ENCODE results near the gene KLHDC4. TPM values are rescaled to one million over a fixed set of nuclear protein-coding genes. Genes with fewer than 3 reads are reported as not detected.

KLHDC4 gene
- total and polyA plus RNA-seq, 9 donors, result 16.2 to 35.9 (median 26.2) TPM

DNA sequence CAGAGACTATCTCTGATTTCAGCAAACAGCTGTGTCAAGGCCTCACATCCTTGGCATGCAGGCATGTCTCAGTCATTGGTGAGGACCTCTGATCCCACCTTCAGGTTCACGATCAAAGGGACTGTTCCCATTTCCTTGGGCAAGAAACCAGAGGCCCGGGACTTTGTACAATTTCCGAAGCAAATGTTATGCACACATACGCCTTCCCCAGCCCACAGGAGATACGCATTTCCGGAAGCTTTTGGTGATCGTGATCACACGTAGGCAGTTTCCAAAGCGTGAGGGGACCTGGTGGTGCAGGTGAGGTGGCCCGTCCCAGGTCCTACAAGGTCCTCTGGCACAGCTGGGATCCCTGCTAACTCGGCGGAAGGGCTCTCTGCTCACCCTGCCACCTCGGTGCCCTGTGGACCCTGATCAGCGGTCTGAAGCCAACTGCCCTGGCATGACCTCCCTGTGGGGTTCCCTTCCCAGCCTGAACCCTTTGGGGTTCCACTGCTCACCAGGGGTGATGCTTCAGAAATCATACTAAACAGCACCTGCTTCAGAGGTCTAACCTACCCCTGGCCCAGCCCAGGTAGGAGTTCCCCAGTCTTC lies 28.8 kb upstream of the KLHDC4 start:
- intact Hi-C loops (cut with DNase I), result no loop called here

DNA sequence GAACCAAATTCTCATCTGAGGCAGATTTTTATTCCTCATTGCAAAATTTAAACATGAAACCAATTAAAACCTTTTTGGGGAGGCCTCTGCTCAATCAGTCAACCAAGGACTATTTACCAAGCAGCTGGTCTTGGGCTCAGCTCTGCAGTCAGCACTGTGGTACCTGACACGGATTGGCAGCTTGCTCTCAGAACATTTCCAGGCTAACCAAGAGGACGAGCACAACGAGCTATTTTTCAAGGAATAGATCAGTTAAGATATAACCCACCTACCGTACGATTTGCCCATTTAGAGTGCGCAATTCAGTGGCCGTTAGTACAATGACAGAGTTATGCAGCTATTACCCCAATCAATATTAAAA lies 26.4 kb upstream of the KLHDC4 start:
- Histone ChIP-seq H3K4me1 (ENCODE audit: insufficient read depth) (peaks cover 2% of the 10 kb centered on the region), H3K27me3 (no peaks in the 10 kb centered on the region), H3K4me3 (no peak overlapping the region), H3K36me3 (no peaks in the 10 kb centered on the region), H3K9me3 (no peaks in the 10 kb centered on the region), H3K27ac (no peak overlapping the region)
- intact Hi-C loops (cut with DNase I), result no loop called here
- 89 to 93% (median 91%) methylated on average over 7 of the region's 7 CpGs for WGBS, 3 donors
- TF ChIP-seq CTCF (IDR thresholded peaks at IDR 0.05) (no peak), POLR2A (IDR thresholded peaks at IDR 0.05) (no peak), EP300 (IDR thresholded peaks at IDR 0.05) (no peak)
- no peak for DNase-seq

More for the DNA sequence above, 28.8 kb upstream of the KLHDC4 start:
- Histone ChIP-seq H3K4me1 (ENCODE audit: insufficient read depth) (peaks cover 2% of the 10 kb centered on the region), H3K36me3 (no peaks in the 10 kb centered on the region), H3K27ac (no peak overlapping the region), H3K4me3 (no peak overlapping the region), H3K9me3 (no peaks in the 10 kb centered on the region), H3K27me3 (no peaks in the 10 kb centered on the region)
- WGBS, 3 donors, result 81 to 92% (median 84%) methylated on average over 14 of the region's 14 CpGs
- no peak for DNase-seq
- TF ChIP-seq POLR2A (IDR thresholded peaks at IDR 0.05) (no peak), EP300 (IDR thresholded peaks at IDR 0.05) (no peak), CTCF (IDR thresholded peaks at IDR 0.05) (no peak)

DNA sequence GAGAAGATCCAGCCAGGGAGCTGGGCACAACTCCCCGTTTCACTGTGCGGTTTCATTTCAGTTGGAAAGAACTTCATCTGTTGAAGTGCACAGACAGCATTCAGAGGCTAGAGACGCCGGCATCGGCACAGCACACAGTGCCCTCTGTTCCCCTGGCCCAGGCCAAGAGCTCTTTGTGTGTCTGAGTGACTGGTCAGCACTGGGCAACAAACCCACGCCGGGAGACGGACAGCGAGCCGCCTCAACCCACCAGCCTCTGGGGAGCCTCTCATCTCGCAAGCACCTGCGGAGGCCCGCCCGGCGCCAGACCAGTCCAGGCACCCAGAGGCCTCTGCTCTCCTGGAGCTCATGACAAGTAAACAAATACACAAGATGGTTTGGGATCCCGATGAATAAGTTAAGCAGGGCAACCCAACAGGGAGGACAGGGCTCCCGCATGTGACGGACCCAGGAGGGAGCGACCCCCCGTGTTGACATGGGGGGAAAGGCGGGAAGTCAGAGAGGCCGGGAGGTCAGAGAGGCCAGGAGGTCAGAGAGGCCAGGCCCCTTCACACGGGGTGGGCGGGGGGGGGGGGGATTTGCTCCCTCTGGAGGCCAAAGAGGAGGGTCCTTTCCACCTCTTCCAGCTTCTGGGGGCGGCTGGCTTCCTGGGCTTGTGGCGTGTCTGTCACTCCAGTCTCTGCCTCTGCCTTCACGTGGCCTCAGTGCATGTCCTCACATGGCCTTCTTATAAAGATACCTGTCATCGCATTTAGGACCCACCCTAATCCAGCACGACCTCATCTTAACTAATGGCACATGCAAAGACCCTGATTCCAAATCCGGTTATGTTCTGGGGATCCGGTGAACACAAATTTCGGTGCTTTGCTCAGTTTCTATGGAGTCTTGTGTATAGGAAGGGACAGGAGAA lies 25.8 kb upstream of the KLHDC4 start:
- peaks cover 2% of the 10 kb centered on the region for H3K4me1 ChIP-seq (ENCODE audit: insufficient read depth)
- DNase-seq, result no peak
- 76 to 80% (median 79%) methylated on average over 30 to 32 of the region's 32 CpGs for WGBS, 3 donors
- intact Hi-C loops (cut with DNase I), result no loop called here
- H3K4me3 ChIP-seq, result no peak overlapping the region
- no peaks in the 10 kb centered on the region for H3K9me3 ChIP-seq
- no peak for TF ChIP-seq POLR2A (IDR thresholded peaks at IDR 0.05)
- no peak for TF ChIP-seq CTCF (IDR thresholded peaks at IDR 0.05)
- no peak for TF ChIP-seq EP300 (IDR thresholded peaks at IDR 0.05)
- H3K27me3 ChIP-seq, result no peaks in the 10 kb centered on the region
- no peaks in the 10 kb centered on the region for H3K36me3 ChIP-seq
- no peak overlapping the region for H3K27ac ChIP-seq

- intact Hi-C loops (cut with DNase I), result no loop called here
- H3K27ac ChIP-seq, result no peak overlapping the region
- WGBS, 3 donors, result 38 to 46% (median 43%) methylated on average over 17 of the region's 17 CpGs
Measured at GRCh38 chr16:87790292-87791100, 24.7 kb upstream of the KLHDC4 start.

More at GRCh38 chr16:87790292-87791100, 24.7 kb upstream of the KLHDC4 start:
- H3K9me3 ChIP-seq, result no peaks in the 10 kb centered on the region
- H3K27me3 ChIP-seq, result no peaks in the 10 kb centered on the region
- peak in 4 of 5 donors; percentile 29 to 58 (median 46) for DNase-seq
- TF ChIP-seq POLR2A (IDR thresholded peaks at IDR 0.05), result no peak
- TF ChIP-seq EP300 (IDR thresholded peaks at IDR 0.05), result no peak
- TF ChIP-seq CTCF (IDR thresholded peaks at IDR 0.05), result no peak
- peaks cover 2% of the 10 kb centered on the region for H3K4me1 ChIP-seq (ENCODE audit: insufficient read depth)
- no peak overlapping the region for H3K4me3 ChIP-seq
- H3K36me3 ChIP-seq, result no peaks in the 10 kb centered on the region
